ENCODE data around the gene PRICKLE2. TPM values are rescaled to one million over a fixed set of nuclear protein-coding genes. Genes with fewer than 3 reads are reported as not detected.

PRICKLE2 gene
- total RNA-seq, 1 donor from 2014 or later = 43.5 TPM

- Histone ChIP-seq H3K36me3 (no peaks in the 10 kb centered on the region), H3K27ac (no peak overlapping the region), H3K9me3 (no peaks in the 10 kb centered on the region), H3K27me3 (ENCODE audit: low read depth) (no peaks in the 10 kb centered on the region), H3K4me1 (no peaks in the 10 kb centered on the region), H3K4me3 (no peak overlapping the region)
- TF ChIP-seq CTCF (IDR thresholded peaks at IDR 0.05) = no peak
- no peak for DNase-seq
- intact Hi-C loops (cut with DNase I) = no loop called here
- ATAC-seq = no peak
These were observed 160.5 kb downstream of the PRICKLE2 start for GRCh38 chr3:64064804-64065203.

GRCh38 chr3:64063983-64064438, 161.3 kb downstream of the PRICKLE2 start:
- no peaks in the 10 kb centered on the region for H3K9me3 ChIP-seq
- intact Hi-C loops (cut with DNase I) = no loop called here

GRCh38 chr3:64063207-64063982, 161.9 kb downstream of the PRICKLE2 start:
- ATAC-seq (no peak), DNase-seq (no peak)
- no peak overlapping the region for H3K4me3 ChIP-seq
- no peaks in the 10 kb centered on the region for H3K9me3 ChIP-seq
- no peaks in the 10 kb centered on the region for H3K36me3 ChIP-seq
- no peaks in the 10 kb centered on the region for H3K4me1 ChIP-seq
- intact Hi-C loops (cut with DNase I) = no loop called here
- H3K27me3 ChIP-seq (ENCODE audit: low read depth) = no peaks in the 10 kb centered on the region
- H3K27ac ChIP-seq = no peak overlapping the region
- TF ChIP-seq CTCF (IDR thresholded peaks at IDR 0.05) = no peak

More at GRCh38 chr3:64063983-64064438, 161.3 kb downstream of the PRICKLE2 start:
- TF ChIP-seq CTCF (IDR thresholded peaks at IDR 0.05) = no peak
- H3K36me3 ChIP-seq = no peaks in the 10 kb centered on the region
- no peak overlapping the region for H3K27ac ChIP-seq
- H3K4me3 ChIP-seq = no peak overlapping the region
- H3K27me3 ChIP-seq (ENCODE audit: low read depth) = no peaks in the 10 kb centered on the region
- ATAC-seq = no peak
- no peak for DNase-seq
- no peaks in the 10 kb centered on the region for H3K4me1 ChIP-seq

DNA sequence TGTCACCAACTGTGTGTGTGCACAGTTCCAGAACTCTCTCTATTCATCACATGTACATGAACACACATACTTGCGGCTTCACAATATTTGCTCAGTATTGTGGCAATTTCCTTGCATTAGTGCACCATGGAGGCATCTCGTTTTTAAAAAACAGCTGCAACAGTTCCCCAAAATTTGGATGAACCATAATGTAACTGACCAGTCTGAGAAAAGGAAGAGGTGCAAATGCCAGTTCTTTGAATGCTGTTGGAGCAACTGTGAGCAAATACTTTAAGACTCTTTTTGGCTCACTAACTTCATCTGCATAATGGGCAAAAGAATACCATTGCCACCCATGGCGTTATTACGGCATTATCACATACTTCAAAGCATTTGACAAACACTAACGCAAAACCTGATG, 163.6 kb downstream of the PRICKLE2 start:
- Histone ChIP-seq H3K27me3 (ENCODE audit: low read depth) (no peaks in the 10 kb centered on the region), H3K4me3 (no peak overlapping the region), H3K9me3 (no peaks in the 10 kb centered on the region), H3K27ac (no peak overlapping the region), H3K36me3 (no peaks in the 10 kb centered on the region), H3K4me1 (no peaks in the 10 kb centered on the region)
- no peak for ATAC-seq
- DNase-seq = no peak
- no peak for TF ChIP-seq CTCF (IDR thresholded peaks at IDR 0.05)
- intact Hi-C loops (cut with DNase I) = no loop called here

GRCh38 chr3:64059484-64060175, 165.6 kb downstream of the PRICKLE2 start:
- Histone ChIP-seq H3K4me3 (no peak overlapping the region), H3K36me3 (no peaks in the 10 kb centered on the region), H3K4me1 (no peaks in the 10 kb centered on the region), H3K27ac (no peak overlapping the region), H3K9me3 (no peaks in the 10 kb centered on the region), H3K27me3 (ENCODE audit: low read depth) (no peaks in the 10 kb centered on the region)
- intact Hi-C loops (cut with DNase I) = no loop called here
- DNase-seq (no peak), ATAC-seq (no peak)
- no peak for TF ChIP-seq CTCF (IDR thresholded peaks at IDR 0.05)
